HG03196 (cell line): ENCODE results near the gene GPR108.
"Not testable (repeated sequence)": the region's sequence is repeated elsewhere in the genome, so short reads cannot be mapped to it uniquely, and the experiment has no call there.

ENCODE experiments used
- ATAC-seq: cut with Tn5 transposase; IDR thresholded peaks from one replicate; pipeline ENCODE4 v1.9.1; 2021; ENCODE audit not compliant: unreplicated experiment

Gene GPR108

DNA sequence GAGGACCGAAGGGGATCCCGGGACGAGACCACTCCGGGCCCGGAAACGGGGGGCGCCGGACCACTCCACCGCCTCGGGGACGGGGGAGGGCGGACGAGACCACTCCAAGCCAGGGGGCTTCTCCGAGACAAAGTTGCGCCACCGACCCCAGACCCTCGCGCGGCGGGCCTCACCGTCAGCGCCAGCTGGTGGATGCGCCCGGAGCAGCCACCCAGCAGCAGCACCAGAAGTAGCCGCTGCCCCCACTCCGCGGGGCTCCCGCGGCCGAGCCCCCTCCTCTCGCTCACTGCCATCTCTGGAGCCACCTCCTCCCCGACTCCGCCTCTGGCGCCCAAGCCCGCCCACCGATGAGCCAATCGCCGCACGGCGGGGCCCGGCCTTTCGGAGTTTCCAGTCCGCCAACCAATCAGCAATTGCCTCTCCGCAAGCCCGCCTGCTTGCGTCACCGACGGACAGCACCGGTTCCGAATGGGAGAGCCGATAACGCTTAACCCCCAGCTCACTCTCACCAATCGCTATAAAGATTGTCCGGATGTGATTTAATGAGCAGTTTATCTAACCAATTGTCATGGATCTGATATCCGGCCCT, at the start of gene GPR108:
Gene GPR108 (minus strand): TSS at position 297 of the 589 bp plus-strand sequence. CDS start 4 bp downstream, at position 293.
- peak; percentile 54 for ATAC-seq

DNA sequence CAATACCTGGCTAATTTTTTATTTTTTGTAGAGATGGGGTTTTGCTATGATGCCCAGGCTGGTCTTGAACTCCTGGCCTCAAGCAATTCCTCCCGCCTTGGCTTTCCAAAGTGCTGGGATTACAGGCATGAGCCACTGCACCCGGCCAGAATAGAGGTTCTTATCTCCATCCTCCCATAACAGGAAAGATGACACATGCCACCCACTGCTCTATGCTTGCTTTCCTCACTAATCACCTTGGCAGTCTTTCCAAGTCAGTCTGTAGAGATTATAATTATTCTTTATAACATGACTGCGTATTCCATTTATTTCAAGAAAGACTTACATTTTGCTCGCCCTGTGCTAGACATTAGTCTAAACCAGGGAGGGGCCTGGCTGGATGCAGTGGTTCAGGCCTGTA, 41.8 kb upstream of the GPR108 start:
- no peak for ATAC-seq

DNA sequence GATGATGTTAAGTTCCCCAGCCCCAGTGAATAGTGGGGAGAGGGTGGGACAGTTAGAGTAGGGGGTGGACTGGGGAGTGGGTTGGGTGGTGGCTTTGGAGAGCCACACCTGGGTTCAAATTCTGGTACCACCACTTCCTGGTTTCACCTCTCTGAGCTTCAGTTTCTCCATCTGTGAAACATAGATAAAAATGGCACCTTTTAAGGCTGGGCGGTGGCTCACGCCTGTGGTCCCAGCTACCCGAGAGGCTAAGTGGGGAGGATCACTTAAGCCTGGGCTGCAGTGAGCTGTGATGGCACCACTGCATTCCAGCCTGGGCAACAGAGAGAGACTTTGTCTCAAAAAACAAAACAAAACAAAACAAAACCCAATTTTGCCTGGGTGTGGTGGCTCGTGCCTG, 41.0 kb upstream of the GPR108 start:
- ATAC-seq = no peak

DNA sequence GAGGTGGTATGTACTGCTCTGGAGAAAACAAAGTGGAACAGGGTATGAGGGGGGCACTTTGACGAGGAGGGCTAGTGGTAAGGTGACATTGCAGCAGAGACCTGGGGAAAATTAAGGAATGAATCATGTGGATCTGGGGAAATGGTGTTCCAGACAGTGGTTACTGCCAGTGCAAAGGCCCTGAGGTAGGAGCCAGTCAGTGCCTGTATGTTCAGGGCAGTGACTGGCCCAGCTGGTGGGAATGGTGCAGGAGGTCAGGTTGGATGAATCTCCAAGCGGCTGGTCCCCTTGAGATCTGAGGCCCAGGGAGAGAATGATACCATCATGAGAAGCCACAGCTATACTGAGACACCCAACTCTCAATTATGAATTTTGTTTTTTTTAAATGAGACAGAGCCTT, 40.1 kb upstream of the GPR108 start:
- no peak for ATAC-seq

DNA sequence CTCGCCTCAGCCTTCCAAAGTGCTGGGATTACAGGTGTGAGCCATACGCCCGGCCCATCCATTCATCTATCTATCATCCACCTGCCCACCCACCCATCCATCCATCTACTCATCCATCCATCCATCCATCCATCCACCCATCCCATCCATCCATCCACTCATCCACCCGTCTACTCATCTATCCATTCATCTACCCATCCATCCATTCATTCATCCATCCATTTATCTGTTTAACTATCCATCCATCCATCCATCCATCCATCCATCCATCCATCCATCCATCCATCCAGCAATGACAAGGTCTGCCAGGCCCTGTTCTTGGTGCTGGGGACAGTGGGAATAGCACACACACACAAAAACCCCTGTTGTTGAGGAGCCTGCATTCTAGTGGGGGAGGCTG, 39.6 kb upstream of the GPR108 start:
- no peak for ATAC-seq

DNA sequence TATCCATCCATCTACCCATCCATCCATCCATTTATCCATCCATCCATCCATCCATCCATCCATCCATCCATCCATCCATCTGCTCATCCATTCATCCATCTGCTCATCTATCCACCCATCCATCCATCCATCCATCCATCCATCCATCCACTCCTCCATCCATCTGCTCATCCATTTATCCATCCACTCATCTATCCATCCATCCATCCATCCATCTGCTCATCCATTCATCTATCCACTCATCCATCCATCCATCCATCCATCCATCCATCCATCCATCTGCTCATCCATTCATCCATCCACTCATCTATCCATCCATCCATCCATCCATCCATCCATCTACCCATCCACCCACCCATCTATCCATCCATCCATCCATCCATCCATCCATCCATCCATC, 38.7 kb upstream of the GPR108 start:
- not testable (repeated sequence) for ATAC-seq

DNA sequence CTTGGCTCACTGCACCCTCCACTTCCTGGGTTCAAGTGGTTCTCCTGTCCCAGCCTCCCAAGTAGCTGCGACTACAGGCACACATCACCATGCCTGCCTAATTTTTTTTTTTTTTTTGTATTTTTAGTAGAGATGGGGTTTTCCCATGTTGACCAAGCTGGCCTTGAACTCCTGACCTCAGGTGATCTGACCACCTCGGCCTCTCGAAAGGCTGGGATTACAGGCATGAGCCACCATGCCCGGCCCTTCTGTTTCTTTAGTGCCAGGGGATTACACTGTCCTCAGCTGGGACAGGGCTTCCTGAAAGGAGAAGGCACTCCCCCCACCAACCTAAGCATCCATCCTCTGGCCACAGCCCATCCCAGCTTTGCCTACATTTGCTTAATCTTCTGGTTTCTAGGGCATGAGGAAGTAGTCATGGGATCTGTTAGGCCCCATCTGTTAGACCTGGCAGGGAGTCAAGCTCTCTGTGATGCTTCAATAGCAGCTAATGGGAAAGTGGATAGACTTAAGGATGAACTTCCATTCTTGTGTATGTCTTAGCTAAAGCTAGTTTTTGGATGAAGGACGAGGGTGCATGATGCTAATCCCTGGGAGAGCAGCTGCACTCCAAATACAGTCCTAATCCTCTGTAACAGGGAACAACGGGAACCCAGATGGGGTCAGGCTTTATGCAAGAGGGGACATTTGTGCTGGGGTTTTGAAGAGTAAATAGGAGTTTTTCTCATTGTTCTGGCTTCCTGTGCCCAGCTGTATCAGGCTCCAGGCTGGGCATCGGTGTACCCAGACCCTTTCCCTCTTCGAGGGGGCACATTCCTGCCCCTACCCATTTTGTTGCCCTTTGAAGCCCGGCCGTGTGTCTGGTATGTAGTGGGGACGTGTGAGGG, 37.7 kb upstream of the GPR108 start:
- ATAC-seq = no peak

DNA sequence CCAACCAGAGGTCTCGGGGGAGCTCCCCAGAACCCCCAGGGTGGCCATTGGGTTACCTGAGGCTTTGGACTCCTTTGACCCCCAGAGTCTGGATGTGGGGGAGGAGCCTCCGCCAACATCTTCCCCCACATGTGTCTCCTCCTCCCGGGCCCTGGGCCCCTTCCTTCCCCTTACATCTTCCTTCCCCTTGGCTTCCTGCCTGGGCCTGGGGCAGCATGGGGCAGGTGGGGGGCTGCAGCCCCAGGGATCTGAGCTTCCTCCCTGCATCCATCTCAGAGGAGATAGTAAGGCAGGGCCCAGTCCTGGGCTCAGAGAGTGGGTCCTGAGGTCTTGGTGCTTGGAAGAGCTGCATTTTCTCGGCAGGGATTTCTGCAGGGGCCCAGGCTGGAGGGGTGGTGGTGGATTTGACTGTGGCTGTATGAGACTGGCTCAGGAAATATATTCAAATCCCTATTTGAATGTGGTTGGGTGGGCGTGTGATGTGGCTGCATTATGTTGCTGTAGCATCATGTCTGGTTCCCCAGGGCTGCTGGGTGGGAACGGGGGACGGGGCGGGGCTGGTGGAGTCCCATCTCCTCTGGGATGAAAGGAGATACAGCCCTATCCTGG, 36.0 kb upstream of the GPR108 start:
- no peak for ATAC-seq

DNA sequence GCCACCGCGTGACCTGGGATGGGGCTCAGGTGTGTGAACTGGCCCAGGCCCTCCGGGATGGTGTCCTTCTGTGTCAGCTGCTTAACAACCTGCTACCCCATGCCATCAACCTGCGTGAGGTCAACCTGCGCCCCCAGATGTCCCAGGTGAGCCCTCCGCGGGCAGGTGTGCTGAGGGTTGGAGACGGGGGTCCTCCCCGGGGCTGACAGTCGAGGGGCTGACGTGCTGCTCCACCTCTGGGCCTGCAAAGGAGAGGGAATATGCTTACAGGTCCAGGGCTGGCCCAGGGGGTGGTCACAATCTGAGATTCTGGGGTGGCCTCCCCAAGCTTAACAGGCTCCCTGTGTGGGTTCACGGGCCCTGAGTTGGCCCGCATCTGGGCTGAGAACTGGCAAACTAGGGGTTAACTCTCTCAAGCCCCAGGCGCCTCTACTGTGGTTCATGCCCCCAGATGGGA, 35.5 kb upstream of the GPR108 start:
- ATAC-seq = no peak

DNA sequence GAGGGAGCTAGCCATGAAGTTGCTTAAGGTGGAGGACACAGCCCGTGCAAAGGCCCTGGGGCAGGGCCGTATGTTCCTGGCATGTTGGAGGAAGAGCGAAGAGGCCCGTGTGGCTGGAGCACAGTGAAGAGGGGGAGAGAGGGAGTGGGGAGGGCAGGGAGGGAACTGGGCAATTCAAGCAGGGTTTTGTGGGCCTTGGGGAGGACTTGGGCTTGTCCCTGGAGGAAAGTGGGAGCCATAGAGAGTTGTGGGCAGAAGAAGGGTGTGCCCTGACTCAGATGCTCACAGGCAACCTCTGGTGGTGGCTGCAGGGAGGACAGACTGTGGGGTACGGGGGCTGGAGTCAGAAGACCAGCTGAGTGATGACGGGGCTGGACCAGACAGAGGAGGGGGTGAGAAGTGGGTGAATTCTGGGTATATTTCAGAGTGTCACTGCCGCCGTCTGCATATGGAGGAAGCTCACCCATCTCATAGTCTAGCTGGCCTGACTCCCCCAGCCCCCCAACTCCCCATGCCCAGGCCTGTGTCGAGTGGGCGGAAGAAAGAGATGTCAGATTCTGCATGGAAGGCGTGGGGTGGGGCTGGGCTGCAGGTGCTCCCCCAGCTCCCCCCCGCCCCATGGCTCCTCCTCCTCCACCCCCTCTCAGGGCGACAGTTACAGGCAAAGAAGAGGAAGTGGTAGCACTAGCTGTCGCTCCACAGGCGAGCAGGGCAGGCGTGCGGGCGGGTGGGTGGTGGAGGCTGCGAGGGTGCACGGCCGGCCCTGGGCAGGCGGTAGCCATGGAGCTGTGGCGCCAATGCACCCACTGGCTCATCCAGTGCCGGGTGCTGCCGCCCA, 34.9 kb upstream of the GPR108 start, which contains the start of gene VAV1:
Gene VAV1 (plus strand): TSS at position 681 of the 838 bp plus-strand sequence. CDS start 100 bp downstream, at position 781.
- no peak for ATAC-seq

DNA sequence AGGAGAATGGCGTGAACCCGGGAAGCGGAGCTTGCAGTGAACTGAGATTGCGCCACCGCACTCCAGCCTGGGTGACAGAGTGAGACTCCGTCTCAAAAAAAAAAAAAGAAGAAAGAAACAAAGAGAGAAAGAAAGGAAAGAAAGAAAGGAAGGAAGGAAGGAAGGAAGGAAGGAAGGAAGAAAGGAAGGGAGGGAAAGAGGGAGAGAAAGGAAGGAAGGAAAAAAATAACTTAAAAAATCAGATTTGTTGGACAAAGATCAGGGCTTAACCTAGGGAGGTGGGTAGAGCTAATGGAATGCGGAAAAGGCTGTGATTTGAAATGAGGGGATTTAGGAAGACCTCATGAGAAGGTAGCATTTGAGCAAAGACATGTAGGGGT, 34.3 kb upstream of the GPR108 start:
- not testable (repeated sequence) for ATAC-seq

DNA sequence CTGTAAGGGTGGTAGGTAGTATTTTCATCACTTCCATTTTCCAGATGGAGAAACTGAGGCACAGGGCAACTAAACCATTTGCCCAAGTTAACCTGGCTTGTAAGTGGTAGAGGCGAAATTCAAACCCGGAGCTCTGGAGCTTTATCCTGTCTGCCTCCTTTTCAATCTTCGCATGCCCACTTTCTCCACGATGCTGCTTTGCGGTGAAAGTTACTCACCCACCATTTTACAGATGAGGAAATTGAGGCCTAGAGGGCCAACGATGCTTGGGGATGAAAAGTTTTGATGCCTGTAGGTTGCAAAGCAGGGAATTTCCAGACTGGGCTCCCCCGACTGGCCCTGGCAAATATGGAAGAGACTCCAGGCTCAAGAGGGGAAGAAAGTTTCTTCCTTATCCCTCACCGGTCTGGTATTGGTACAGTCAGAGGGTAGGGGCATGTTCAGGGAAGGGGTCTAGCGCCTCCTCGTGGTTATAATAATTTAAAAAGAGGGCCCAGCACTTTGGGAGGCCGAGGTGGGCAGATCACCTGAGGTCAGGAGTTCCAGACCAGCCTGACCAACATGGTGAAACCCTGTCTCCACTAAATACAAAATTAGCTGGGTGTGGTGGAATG, 31.7 kb upstream of the GPR108 start:
- ATAC-seq = no peak

DNA sequence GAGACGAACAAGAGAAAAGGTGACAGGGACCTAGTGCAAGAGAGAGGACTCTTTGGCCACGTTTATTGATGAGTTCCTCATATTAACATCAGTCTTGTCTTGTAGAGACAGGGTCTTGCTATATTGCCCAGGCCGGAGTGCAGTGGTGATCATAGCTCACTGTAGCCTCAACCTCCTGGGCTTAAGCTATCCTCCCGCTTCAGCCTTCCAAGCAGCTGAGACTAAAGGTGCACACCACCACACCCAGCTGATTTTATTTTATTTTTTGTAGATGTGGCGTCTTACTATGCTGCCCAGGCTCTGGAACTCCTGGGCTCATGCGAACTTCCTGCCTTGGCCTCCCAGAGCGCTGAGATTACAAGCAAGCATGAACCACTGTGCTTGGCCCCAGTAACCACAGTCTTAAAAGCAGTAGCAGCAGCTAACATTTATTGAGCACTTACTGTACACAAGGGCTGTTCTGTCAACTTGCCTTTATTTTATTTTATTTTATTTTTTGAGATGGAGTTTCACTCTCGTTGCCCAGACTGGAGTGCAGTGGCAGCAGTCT, 30.9 kb upstream of the GPR108 start:
- ATAC-seq = no peak

DNA sequence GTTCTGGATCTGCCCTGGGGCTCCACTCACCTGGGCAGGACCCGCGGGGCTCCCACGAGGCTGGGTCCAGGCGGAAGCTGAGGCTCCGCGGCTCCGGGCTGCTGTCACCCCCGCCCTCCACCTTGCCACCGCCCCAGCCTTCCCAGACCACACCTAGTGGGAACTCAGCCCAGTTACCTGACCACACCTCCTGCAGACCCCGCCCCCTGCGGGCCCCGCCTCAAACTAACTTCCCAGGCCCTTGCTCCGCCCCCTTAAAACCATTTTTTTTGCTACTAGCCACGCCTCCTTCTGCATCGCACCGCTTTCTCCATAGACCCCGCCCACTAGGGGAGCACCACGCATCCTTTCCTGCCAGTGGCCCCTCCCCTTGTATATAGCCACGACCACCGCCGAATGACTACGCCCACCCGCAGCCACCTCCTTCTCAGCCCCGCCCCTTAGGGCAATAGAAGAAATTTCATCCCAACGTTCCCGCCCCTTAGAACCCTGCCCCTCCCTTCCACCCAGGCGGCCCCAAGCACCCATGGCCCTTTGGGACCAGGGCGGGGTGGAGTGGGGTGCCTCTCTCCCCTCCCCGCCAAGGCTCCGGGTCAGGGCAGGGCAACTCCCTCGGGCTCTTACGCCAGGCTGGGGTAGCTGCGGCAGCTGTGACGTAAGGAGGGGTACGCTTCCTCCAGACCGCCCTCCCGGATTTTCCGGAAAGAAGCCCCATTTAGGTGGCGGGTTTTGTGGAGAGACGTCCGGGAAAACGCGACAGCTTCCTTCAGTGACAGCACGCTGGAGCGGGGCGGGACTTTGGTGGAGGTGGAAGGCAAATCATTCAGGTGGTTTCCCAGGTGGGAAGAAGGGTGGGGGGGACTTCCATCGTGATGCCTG, 30.2 kb upstream of the GPR108 start, which contains the start of gene SH2D3A:
Gene SH2D3A (minus strand): TSS at position 79 of the 879 bp plus-strand sequence. CDS start 3,687 bp downstream, outside the sequence.
- ATAC-seq = peak; percentile 64

DNA sequence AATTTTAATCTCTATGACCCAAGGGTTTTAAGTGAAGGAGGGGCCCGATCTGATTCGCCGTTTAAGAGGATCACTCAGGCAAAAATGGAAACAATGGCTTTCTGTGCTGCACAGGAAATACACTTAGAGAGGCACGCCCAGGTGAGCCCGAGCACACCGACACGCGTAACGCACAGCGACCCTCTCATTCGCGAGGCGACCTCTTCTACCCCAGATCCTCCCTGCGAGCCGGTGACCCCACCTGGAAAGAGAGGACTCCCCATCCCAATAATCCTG, 29.6 kb upstream of the GPR108 start:
- peak; percentile 19 for ATAC-seq

DNA sequence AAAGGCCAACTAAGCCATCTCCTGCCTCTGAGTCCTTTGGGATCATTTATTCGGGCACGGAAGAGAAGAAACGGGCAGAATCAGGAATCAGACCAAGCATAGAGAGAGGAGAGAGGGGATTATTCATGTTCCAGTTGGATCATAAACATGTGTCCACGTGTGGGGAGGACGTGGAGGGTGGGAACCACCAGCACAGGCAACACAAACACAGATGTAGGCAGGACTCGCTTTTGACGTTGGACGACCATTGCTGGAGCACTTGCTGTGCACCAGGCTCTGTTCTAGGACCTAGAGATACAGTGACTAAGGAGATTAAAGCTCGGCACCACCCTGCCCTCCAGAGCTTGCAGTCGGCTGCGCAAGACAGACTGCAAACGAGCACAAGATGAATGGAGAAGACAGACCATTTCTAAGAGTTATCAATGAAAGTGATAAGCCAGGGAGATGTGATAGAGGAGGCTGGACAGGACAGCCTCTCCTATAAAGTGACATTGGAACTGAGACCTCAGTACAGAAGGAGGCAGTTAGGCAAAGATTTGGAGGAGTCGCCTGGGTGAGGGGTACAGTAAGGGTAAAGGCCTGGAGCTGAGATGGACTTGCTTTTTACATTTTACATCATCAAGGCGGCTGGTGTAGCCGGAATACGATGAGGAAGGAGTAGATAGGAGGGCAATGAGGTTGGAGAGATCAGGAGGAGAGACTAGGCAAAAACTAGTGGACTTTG, 29.1 kb upstream of the GPR108 start:
- no peak for ATAC-seq

DNA sequence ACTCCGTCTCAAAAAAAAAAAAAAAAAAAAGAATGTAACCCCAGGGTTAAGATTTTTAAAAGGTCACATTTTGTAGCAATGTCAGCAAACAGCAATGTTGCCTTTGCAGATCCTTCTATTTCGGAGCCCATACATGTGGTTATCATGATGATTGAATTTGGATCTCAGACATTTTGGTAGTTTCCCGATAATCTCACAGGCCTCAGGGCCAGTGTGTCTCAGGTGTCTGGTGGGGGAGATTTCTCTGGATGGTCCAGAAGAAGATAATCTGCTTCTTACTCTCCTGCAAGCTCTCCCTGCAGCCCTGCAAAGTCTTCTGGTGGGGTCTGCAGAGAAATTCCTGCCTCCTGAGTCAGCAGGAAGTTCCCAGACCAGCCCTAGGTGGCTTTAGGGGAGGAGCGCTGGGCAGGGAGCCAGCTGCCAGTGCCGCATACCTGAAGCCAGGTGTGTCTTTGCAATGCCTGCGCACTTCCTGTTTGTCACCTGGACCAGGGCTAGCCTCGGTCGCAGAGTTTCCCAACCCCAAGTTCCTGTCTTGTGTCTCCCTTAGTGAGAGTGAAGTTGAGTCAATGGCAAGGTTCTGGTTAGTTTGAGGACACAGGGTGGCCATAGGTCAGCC, 28.5 kb upstream of the GPR108 start:
- ATAC-seq = no peak

DNA sequence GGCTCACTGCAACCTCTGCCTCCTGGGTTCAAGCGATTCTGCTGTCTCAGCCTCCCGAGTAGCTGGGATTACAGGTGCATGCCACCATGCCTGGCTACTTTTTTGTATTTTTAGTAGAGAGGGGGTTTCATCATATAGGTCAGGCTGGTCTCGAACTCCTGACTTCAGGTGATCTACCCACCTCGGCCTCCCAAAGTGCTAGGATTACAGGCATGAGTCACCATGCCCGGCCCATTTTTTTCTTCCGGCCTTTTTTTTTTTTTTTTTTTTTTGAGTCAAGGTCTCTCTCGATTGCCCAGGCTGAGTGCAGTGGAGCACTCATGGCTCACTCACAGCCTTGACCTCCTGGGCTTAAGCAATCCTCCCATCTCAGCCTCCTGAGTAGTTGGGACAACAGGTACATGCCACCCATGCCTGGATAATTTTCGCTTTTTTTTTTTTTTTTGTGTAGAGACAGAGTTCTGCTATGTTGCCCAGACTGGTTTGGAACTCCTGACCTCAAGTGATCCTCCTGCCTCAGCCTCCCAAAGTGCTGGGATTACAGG, 24.9 kb upstream of the GPR108 start:
- ATAC-seq = not testable (repeated sequence)
